Left lung (tissue), 10 donors: ENCODE measurements around the gene KLC1. TPM values are rescaled to one million over a fixed set of nuclear protein-coding genes. Genes with fewer than 3 reads are reported as not detected.

ENCODE experiments used
- ATAC-seq: fragments of 200-7000 bp; cut with Tn5 transposase; one replicate; pipeline ENCODE4 v1.9.1; 2020; ENCODE audit warnings: moderate library complexity
- DNase-seq, 4 donors: peaks; one replicate each; pipeline ENCODE4 v3.0.0-alpha.2; 2013 to 2020
- H3K27ac ChIP-seq, 2 donors: fragments of 200-600 bp; sonication (generic) in 1 of 2; one replicate each; pipeline versions ENCODE4 v1.5.0 to v1.8.0; 2020 to 2021
- H3K27me3 ChIP-seq, 2 donors: fragments of 200-600 bp; sonication (generic) in 1 of 2; one replicate each; pipeline versions ENCODE4 v1.5.0 to v1.8.0; 2020 to 2021
- H3K36me3 ChIP-seq, 2 donors: fragments of 200-600 bp; sonication (generic) in 1 of 2; one replicate each; pipeline versions ENCODE4 v1.5.0 to v1.8.0; 2020 to 2021
- H3K4me1 ChIP-seq, 2 donors: fragments of 200-600 bp; one replicate each; pipeline ENCODE4 v1.8.0; 2021
- H3K4me3 ChIP-seq, 2 donors: fragments of 200-600 bp; sonication (generic) in 1 of 2; one replicate each; pipeline versions ENCODE4 v1.5.0 to v1.8.0; 2020 to 2021; ENCODE audit warnings: mild to moderate bottlenecking in 1 of 2
- H3K9me3 ChIP-seq, 2 donors: fragments of 200-600 bp; sonication (generic) in 1 of 2; one replicate each; pipeline versions ENCODE4 v1.5.0 to v1.8.0; 2020 to 2021
- CTCF ChIP-seq, 2 donors: fragments of 200-600 bp; sonication (generic) in 1 of 2; IDR thresholded peaks; one replicate each; pipeline versions ENCODE4 v1.5.0 to v1.8.0; 2021; ENCODE audit warnings: antibody characterized with exemption in 2 of 2
- intact Hi-C, 2 donors: fragments of 100-400 bp; cut with DNase I; formaldehyde crosslinking; loops; one replicate each; pipeline versions ENCODE4 v1.11.2 to v1.14.2; 2022
- polyA plus RNA-seq, 6 donors: library from polyadenylated mRNA; unstranded; fragments of 120-200 nt; gene quantifications; one replicate each; pipeline ENCODE4 v1.2.1, GENCODE V29; 2013; ENCODE audit not compliant: insufficient read length in 6 of 6
- total RNA-seq, 2 donors: library from RNA; stranded (reverse); fragmentation: NEBNext Ultra II Directional; extraction: Animal tissue kit (Norgen Biotek cat#: 25700); gene quantifications; one replicate each; pipeline ENCODE4 v1.2.1, GENCODE V29; 2021
- donor health status: DM: no; HTN: yes; CAD: no.
- donor health status: DM: no; HTN: no; CAD: no.

Gene KLC1
- total and polyA plus RNA-seq, 8 donors: 126 to 185 (median 156) TPM

GRCh38 chr14:103749860-103750259, 120.8 kb downstream of the KLC1 start:
- no peaks in the 10 kb centered on the region for H3K27me3 ChIP-seq
- intact Hi-C loops: no loop called here
- no peaks in the 10 kb centered on the region for H3K9me3 ChIP-seq
- no peak overlapping the region for H3K4me3 ChIP-seq
- no peak for DNase-seq
- TF ChIP-seq CTCF (IDR thresholded peaks at IDR 0.05): no peak
- no peak overlapping the region for H3K27ac ChIP-seq
- no peaks in the 10 kb centered on the region for H3K4me1 ChIP-seq
- H3K36me3 ChIP-seq: peaks cover 0 to 69% of the 10 kb centered on the region in 2 donors
- no peak for ATAC-seq

Other genes starting within 250 kb of the KLC1 start
- gene MARK3, start 243.8 kb upstream of the KLC1 start, total RNA-seq: 10 to 100 TPM; 78.8 to 92.9 TPM
- 100 to 1,000 TPM; 109 to 135 (median 123) TPM for gene MARK3, start 243.8 kb upstream of the KLC1 start, polyA plus RNA-seq
- gene CKB, start 106.4 kb upstream of the KLC1 start, total RNA-seq: 100 to 1,000 TPM; 129 to 272 TPM
- 100 to 1,000 TPM; 168 to 312 (median 210) TPM for gene CKB, start 106.4 kb upstream of the KLC1 start, polyA plus RNA-seq
- 10 to 100 TPM in 1 of 2 donors, 1 to 10 TPM in 1; 8.6 to 12.6 TPM for gene TRMT61A, start 100.0 kb upstream of the KLC1 start, total RNA-seq
- 1 to 10 TPM; 6.0 to 9.7 (median 7.1) TPM for gene TRMT61A, start 100.0 kb upstream of the KLC1 start, polyA plus RNA-seq
- 10 to 100 TPM; 22.7 to 26.3 TPM for gene BAG5, start 66.6 kb upstream of the KLC1 start, total RNA-seq
- gene BAG5, start 66.6 kb upstream of the KLC1 start, polyA plus RNA-seq: 10 to 100 TPM; 23.5 to 32.1 (median 26.2) TPM
- 10 to 100 TPM; 35.1 to 35.6 TPM for gene COA8, start 66.3 kb upstream of the KLC1 start, total RNA-seq
- gene COA8, start 66.3 kb upstream of the KLC1 start, polyA plus RNA-seq: 10 to 100 TPM; 33.2 to 41.7 (median 38.7) TPM
- 10 to 100 TPM in 1 of 2 donors, 1 to 10 TPM in 1; 9.2 to 10.7 TPM for gene XRCC3, start 86.2 kb downstream of the KLC1 start, total RNA-seq
- 10 to 100 TPM; 16.9 to 26.0 (median 18.3) TPM for gene XRCC3, start 86.2 kb downstream of the KLC1 start, polyA plus RNA-seq
- 10 to 100 TPM; 42.8 to 57.4 TPM for gene ZFYVE21, start 86.6 kb downstream of the KLC1 start, total RNA-seq
- 10 to 100 TPM; 54.7 to 72.7 (median 63.6) TPM for gene ZFYVE21, start 86.6 kb downstream of the KLC1 start, polyA plus RNA-seq
- 10 to 100 TPM; 48.0 to 57.8 TPM for gene PPP1R13B, start 218.4 kb downstream of the KLC1 start, total RNA-seq
- gene PPP1R13B, start 218.4 kb downstream of the KLC1 start, polyA plus RNA-seq: 10 to 100 TPM; 53.9 to 86.9 (median 62.1) TPM